ENCODE data around the gene ARHGAP22.

ARHGAP22 gene

GRCh38 chr10:48632166-48632565 is 27.3 kb upstream of the ARHGAP22 start:
- DNase-seq, result no peak

GRCh38 chr10:48627984-48628609 is 23.2 kb upstream of the ARHGAP22 start:
- no peak for DNase-seq

GRCh38 chr10:48626986-48627731 is 22.3 kb upstream of the ARHGAP22 start:
- DNase-seq, result no peak

- DNase-seq, result no peak
These were observed 21.6 kb upstream of the ARHGAP22 start for GRCh38 chr10:48626447-48626846.

GRCh38 chr10:48625826-48626134 is 20.9 kb upstream of the ARHGAP22 start:
- DNase-seq, result no peak

GRCh38 chr10:48623607-48624132 is 18.8 kb upstream of the ARHGAP22 start:
- no peak for DNase-seq

GRCh38 chr10:48623009-48623408 is 18.1 kb upstream of the ARHGAP22 start:
- no peak for DNase-seq

- no peak for DNase-seq
These were observed 15.8 kb upstream of the ARHGAP22 start for GRCh38 chr10:48620719-48621118.

GRCh38 chr10:48616436-48616835 is 11.6 kb upstream of the ARHGAP22 start:
- no peak for DNase-seq

- no peak for DNase-seq
These were observed 9.9 kb upstream of the ARHGAP22 start for GRCh38 chr10:48614481-48615390.

GRCh38 chr10:48613016-48613415 is 8.1 kb upstream of the ARHGAP22 start:
- no peak for DNase-seq

- DNase-seq, result no peak
These were observed 7.5 kb upstream of the ARHGAP22 start for GRCh38 chr10:48612236-48612943.

- DNase-seq, result no peak
These were observed 6.3 kb upstream of the ARHGAP22 start for GRCh38 chr10:48611133-48611532.

- no peak for DNase-seq
These were observed 5.8 kb upstream of the ARHGAP22 start for GRCh38 chr10:48610585-48611093.

GRCh38 chr10:48609899-48610584 is 5.2 kb upstream of the ARHGAP22 start:
- DNase-seq, result no peak

- DNase-seq, result no peak
These were observed 4.6 kb upstream of the ARHGAP22 start for GRCh38 chr10:48609441-48609840.

- no peak for DNase-seq
These were observed 4.1 kb upstream of the ARHGAP22 start for GRCh38 chr10:48608976-48609375.

GRCh38 chr10:48608279-48608681 is 3.4 kb upstream of the ARHGAP22 start:
- DNase-seq, result no peak

GRCh38 chr10:48607356-48608278 is 2.7 kb upstream of the ARHGAP22 start:
- no peak for DNase-seq

- DNase-seq, result no peak
These were observed 1.9 kb upstream of the ARHGAP22 start for GRCh38 chr10:48606530-48607355.
